A549 (cell line): ENCODE measurements around the gene GCNT2. TPM values are rescaled to one million over a fixed set of nuclear protein-coding genes. Genes with fewer than 3 reads are reported as not detected.

Source experiments
- ATAC-seq, 2 experiments: fragments of 200-7000 bp in 1 of 2; fragments of >200 bp in 1 of 2; cut with Nextera tagmentation in 1 of 2; cut with Tn5 transposase in 1 of 2; 3 replicates each; pipeline versions ENCODE4 v1.8.0 to v1.9.1; 2018 to 2020; ENCODE audit warnings: mild to moderate bottlenecking in 1 of 2, moderate library complexity in 1 of 2
- CTCF ChIA-PET: fragments of 300-600 bp; sonication (Branson Sonifier 250); formaldehyde crosslinking; extraction: SDS; loops from one replicate; lab custom pipeline; 2021; ENCODE audit warnings: antibody characterized with exemption, inconsistent platforms; lab: Yijun Ruan, JAX
- POLR2A ChIA-PET: fragments of 350-600 bp; formaldehyde crosslinking; extraction: SDS; loops from one replicate; lab custom pipeline; 2021; ENCODE audit warnings: antibody characterized with exemption, inconsistent platforms; lab: Yijun Ruan, JAX
- DNase-seq, 2 experiments: peaks; one replicate each; pipeline versions ENCODE4 v3.0.0 to v3.0.0-alpha.2; 2011 to 2016; ENCODE audit warnings: low read depth in 1 of 2, low spot score in 1 of 2
- FAIRE-seq: peaks from 2 replicates; lab custom pipeline; 2011; peaks lifted over from hg19 to GRCh38; lab: Jason Lieb, UNC
- H3K27ac ChIP-seq, 2 experiments: fragments of >200 bp; sonication (Bioruptor Twin); formaldehyde crosslinking; 3 replicates each; pipeline ENCODE4 v1.5.1; 2016 to 2017
- H3K4me1 ChIP-seq: fragments of >200 bp; sonication (Bioruptor Twin); formaldehyde crosslinking; 3 replicates; pipeline ENCODE4 v1.6.1; 2016
- H3K4me2 ChIP-seq: fragments of >200 bp; sonication (Bioruptor Twin); formaldehyde crosslinking; 3 replicates; pipeline ENCODE4 v1.6.1; 2016
- H3K4me3 ChIP-seq: fragments of >200 bp; sonication (Bioruptor Twin); formaldehyde crosslinking; 3 replicates; pipeline ENCODE4 v1.5.1; 2016
- H3K9me3 ChIP-seq: fragments of >200 bp; sonication (Bioruptor Twin); formaldehyde crosslinking; 3 replicates; pipeline ENCODE4 v1.6.1; 2016
- ATOH8 ChIP-seq: fragments of 250-450 bp; sonication (Bioruptor Pico); IDR thresholded peaks from 2 replicates; pipeline ENCODE4 v1.5.0; 2020; ENCODE audit warnings: low read depth, mild to moderate bottlenecking, moderate library complexity
- CBX2 ChIP-seq: fragments of 200-600 bp; sonication (generic); IDR thresholded peaks from 2 replicates; pipeline ENCODE4 v1.6.1; 2016; ENCODE audit warnings: low read depth, mild to moderate bottlenecking, borderline replicate concordance
- CHD2 ChIP-seq: fragments of 150-350 bp; IDR thresholded peaks from 2 replicates; pipeline ENCODE4 v1.6.1; 2014; ENCODE audit warnings: low read length; ENCODE audit not compliant: partially characterized antibody
- CTCF ChIP-seq: fragments of >200 bp; sonication (Bioruptor Twin); formaldehyde crosslinking; IDR thresholded peaks from 3 replicates; pipeline ENCODE4 v1.5.1; 2016
- E2F6 ChIP-seq: IDR thresholded peaks from 2 replicates; pipeline ENCODE4 v1.6.1; 2012; ENCODE audit warnings: low read depth, borderline replicate concordance
- EHMT2 ChIP-seq: fragments of 200-600 bp; sonication (generic); IDR thresholded peaks from 2 replicates; pipeline ENCODE4 v1.6.1; 2016; ENCODE audit warnings: antibody characterized with exemption, low read depth, mild to moderate bottlenecking, moderate library complexity
- EP300 ChIP-seq, 2 experiments: fragments of >200 bp; sonication (Bioruptor Twin); formaldehyde crosslinking; IDR thresholded peaks; 2 replicates in 1 of 2; 3 replicates in 1 of 2; pipeline ENCODE4 v1.6.1; 2016 to 2017
- ESRRA ChIP-seq: fragments of 150-350 bp; IDR thresholded peaks from 2 replicates; pipeline ENCODE4 v1.6.1; 2014; ENCODE audit warnings: mild to moderate bottlenecking, low read length, borderline replicate concordance
- FOSB ChIP-seq: fragments of 250-450 bp; sonication (Bioruptor Pico); IDR thresholded peaks from 2 replicates; pipeline ENCODE4 v1.5.0; 2020; ENCODE audit warnings: mild to moderate bottlenecking, moderate library complexity
- FOXS1 ChIP-seq: fragments of 250-450 bp; sonication (Bioruptor Pico); IDR thresholded peaks from 2 replicates; pipeline ENCODE4 v1.5.0; 2020; ENCODE audit warnings: mild to moderate bottlenecking, moderate library complexity
- HDAC2 ChIP-seq: fragments of 200-600 bp; sonication (generic); IDR thresholded peaks from 2 replicates; pipeline ENCODE4 v1.6.1; 2016
- HOXA7 ChIP-seq: fragments of 250-450 bp; sonication (Bioruptor Pico); IDR thresholded peaks from 2 replicates; pipeline ENCODE4 v1.5.0; 2020; ENCODE audit warnings: mild to moderate bottlenecking, moderate library complexity
- HOXB13 ChIP-seq: fragments of 250-450 bp; sonication (Bioruptor Pico); IDR thresholded peaks from 2 replicates; pipeline ENCODE4 v1.5.0; 2020; ENCODE audit warnings: low read depth, mild to moderate bottlenecking, moderate library complexity
- JUNB ChIP-seq: fragments of >200 bp; sonication (Bioruptor Twin); formaldehyde crosslinking; IDR thresholded peaks from 2 replicates; pipeline ENCODE4 v1.6.1; 2016
- KDM5A ChIP-seq: fragments of 200-600 bp; sonication (generic); IDR thresholded peaks from 2 replicates; pipeline ENCODE4 v1.6.1; 2016; ENCODE audit warnings: antibody characterized with exemption, mild to moderate bottlenecking
- MAFK ChIP-seq: fragments of 450-650 bp; IDR thresholded peaks from 2 replicates; pipeline ENCODE4 v1.6.1; 2014; ENCODE audit not compliant: partially characterized antibody
- MAZ ChIP-seq: fragments of 150-350 bp; IDR thresholded peaks from 2 replicates; pipeline ENCODE4 v1.6.1; 2014; ENCODE audit warnings: antibody characterized with exemption, low read depth, low read length, borderline replicate concordance
- MYC ChIP-seq: IDR thresholded peaks from 2 replicates; pipeline ENCODE4 v1.6.1; 2012; ENCODE audit warnings: mild to moderate bottlenecking, inconsistent platforms, low read length, improper control_type of control experiment, borderline replicate concordance
- RAD21 ChIP-seq, 2 experiments: fragments of >200 bp in 1 of 2; sonication (Bioruptor Twin) in 1 of 2; formaldehyde crosslinking in 1 of 2; IDR thresholded peaks in 1 of 2; conservative IDR thresholded peaks in 1 of 2; 2 replicates in 1 of 2; 3 replicates in 1 of 2; pipeline ENCODE4 v1.6.1; 2012 to 2018; ENCODE audit warnings: inconsistent platforms in 1 of 2
- REST ChIP-seq: fragments of 200-600 bp; sonication (generic); IDR thresholded peaks from 2 replicates; pipeline ENCODE4 v1.6.1; 2016; ENCODE audit warnings: antibody characterized with exemption, mild to moderate bottlenecking, moderate library complexity
- SREBF2 ChIP-seq: fragments of 450-650 bp; IDR thresholded peaks from 2 replicates; pipeline ENCODE4 v1.6.1; 2014; ENCODE audit warnings: mild to moderate bottlenecking, moderate library complexity
- TFCP2L1 ChIP-seq: fragments of 250-450 bp; sonication (Bioruptor Pico); IDR thresholded peaks from 2 replicates; pipeline ENCODE4 v1.5.0; 2021; ENCODE audit warnings: mild to moderate bottlenecking
- USF2 ChIP-seq: fragments of 450-650 bp; IDR thresholded peaks from 2 replicates; pipeline ENCODE4 v1.6.1; 2014; ENCODE audit warnings: antibody characterized with exemption
- ZNF302 ChIP-seq: fragments of 250-450 bp; sonication (Bioruptor Pico); IDR thresholded peaks from 2 replicates; pipeline ENCODE4 v1.9.0; 2021; ENCODE audit warnings: inconsistent platforms, mild to moderate bottlenecking, moderate library complexity
- WGBS: methylation state at CpG from one replicate; pipeline ENCODE4 v1.1.6; 2017; ENCODE audit errors: missing lambda C conversion rate; 5-methylcytosine and 5-hydroxymethylcytosine counted together
- polyA plus RNA-seq, 4 experiments: library from polyadenylated mRNA; depleted of rRNA in 3 of 4; stranded (reverse); fragments of >200 nt; fragmentation: RNase III in 1 of 4; extraction: RNeasy Plus Mini Kit Qiagen cat#74134 plus additional on column Dnase treatment in 1 of 4; gene quantifications; 2 replicates in 3 of 4; 3 replicates in 1 of 4; pipeline ENCODE4 v1.2.3, GENCODE V29; 2011 to 2017
- TF ChIP-seq, protein P1 (sequence below): IDR thresholded peaks from 2 replicates; pipeline ENCODE4 v1.6.1; 2012

GCNT2 gene
- polyA plus RNA-seq, 2 of the 4 experiments (the other 2 are of a cell fraction): 19.4 to 24.3 TPM

DNA sequence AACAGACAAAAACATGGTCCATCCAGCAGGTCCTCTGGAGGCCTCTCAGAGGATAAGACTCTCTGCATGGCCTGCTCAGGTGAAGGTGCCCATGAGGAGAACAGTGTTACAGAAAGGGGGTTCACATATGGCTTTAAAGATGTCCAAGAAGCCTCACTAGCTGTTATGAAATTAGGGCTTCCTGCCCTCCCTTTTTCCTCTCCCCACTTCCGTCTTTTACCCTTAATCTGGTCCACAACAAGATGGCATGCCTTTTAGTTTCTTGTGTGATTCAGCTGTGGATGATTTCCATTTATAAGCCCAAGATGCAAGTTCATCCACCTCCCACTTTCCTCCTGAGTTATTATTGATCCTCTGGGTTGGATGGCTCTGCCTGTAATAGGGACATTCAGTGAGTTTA is 14.0 kb downstream of the GCNT2 start:
- ChIA-PET CTCF (interaction anchor here (2.9 kb wide), 1 partner anchor 24 kb away, joined by 8 read pairs; no protein-coding TSS in a partner anchor), POLR2A (no interaction called here)
- Histone ChIP-seq H3K4me3 (no peak overlapping the region), H3K4me2 (no peak overlapping the region), H3K4me1 (peaks cover 16% of the 10 kb centered on the region; the same call in 2 of the 3 replicates), H3K9me3 (no peaks in the 10 kb centered on the region), H3K27ac (no peak overlapping the region)
- TF ChIP-seq RAD21 (conservative IDR thresholded peaks at IDR 0.05 in 1 of 2, IDR thresholded peaks at IDR 0.05 in 1 of 2) (no peak), E2F6 (no peak), FOSB (CRISPR knock-in tag) (no peak), EP300 (IDR thresholded peaks at IDR 0.05) (no peak), USF2 (no peak), HDAC2 (no peak), CTCF (no peak), JUNB (no peak), ATOH8 (CRISPR knock-in tag) (no peak), KDM5A (no peak), MAZ (no peak)
- ATAC-seq (no peak), DNase-seq (no peak), FAIRE-seq (no peak)
- WGBS: 89% methylated on average over 1 of the region's 1 CpG

DNA sequence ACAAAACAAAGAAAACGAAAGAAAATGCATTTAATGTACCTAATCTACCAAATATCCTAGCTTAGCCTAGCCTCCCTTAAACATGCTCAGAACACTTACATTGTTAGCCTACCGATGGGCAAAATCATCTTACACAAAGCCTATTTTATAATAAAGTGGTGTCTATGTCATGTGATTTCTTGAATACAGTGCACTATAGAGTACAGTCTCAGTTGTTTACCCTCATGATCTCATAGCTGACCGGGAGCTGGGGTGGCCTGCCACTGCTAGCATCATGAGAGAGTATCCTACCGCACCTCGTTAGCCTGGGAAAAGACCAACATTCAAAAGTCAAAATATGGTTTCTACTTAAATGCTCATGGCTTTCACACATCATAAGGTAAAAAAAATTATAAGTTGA is 16.6 kb downstream of the GCNT2 start:
- FAIRE-seq: no peak
- POLR2A ChIA-PET: no interaction called here
- CTCF ChIA-PET: no interaction called here

DNA sequence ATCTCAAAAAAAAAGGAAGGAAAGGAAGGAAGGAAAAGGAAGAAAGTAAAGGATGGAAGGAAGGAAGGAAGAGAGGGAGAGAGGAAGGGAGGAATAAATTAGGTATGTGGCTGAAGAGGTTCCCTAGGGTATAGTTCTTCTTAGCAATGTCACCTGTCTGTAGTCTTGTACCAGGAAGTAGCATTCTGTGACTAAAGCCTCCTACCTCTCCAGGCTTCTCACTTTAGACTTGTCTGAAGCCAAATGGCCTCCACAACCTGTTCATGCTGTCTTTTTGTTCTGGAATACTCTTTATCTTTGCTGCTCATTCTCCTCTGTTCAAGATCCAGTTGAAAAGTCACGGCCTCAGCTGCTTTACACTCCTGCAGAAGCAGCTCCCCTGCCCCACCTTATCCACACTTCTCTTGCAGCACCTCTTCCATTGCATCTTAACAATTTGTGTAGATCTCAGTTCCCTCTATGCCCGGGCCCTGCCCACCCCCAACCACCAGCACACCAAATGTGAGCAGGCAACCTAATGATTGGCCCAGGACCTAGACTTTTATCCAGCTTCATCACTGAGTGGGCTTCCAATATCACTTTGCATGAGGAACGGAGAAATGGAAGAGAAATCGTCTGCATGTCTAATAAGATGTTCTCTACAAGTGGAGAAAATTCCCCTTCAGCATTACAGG is 19.1 kb downstream of the GCNT2 start:
- Histone ChIP-seq H3K4me1 (no peaks in the 10 kb centered on the region), H3K27ac (no peak overlapping the region), H3K4me3 (no peak overlapping the region), H3K4me2 (no peak overlapping the region), H3K9me3 (no peaks in the 10 kb centered on the region)
- 92% methylated on average over 3 of the region's 4 CpGs for WGBS
- TF ChIP-seq HOXA7 (no peak), REST (no peak)
- ChIA-PET CTCF (interaction anchor here (1.5 kb wide), 1 partner anchor 11 kb away, joined by 3 read pairs; no protein-coding TSS in a partner anchor), POLR2A (no interaction called here)
- DNase-seq: no peak
- ATAC-seq: no peak
- FAIRE-seq: no peak

More for the DNA sequence above, 16.6 kb downstream of the GCNT2 start:
- Histone ChIP-seq H3K27ac (no peak overlapping the region), H3K4me3 (no peak overlapping the region), H3K9me3 (no peaks in the 10 kb centered on the region), H3K4me2 (no peak overlapping the region), H3K4me1 (no peaks in the 10 kb centered on the region)
- 91% methylated on average over 5 of the region's 5 CpGs for WGBS
- no peak for TF ChIP-seq EHMT2
- no peak for TF ChIP-seq CHD2
- TF ChIP-seq MAFK: no peak
- no peak for TF ChIP-seq ESRRA
- TF ChIP-seq MYC: no peak
- no peak for TF ChIP-seq FOXS1 (CRISPR knock-in tag)
- TF ChIP-seq ZNF302 (CRISPR knock-in tag): no peak
- TF ChIP-seq MAZ: no peak
- no peak for TF ChIP-seq HOXB13 (CRISPR knock-in tag)
- TF ChIP-seq CBX2: no peak
- no peak for TF ChIP-seq SREBF2
- TF ChIP-seq TFCP2L1 (CRISPR knock-in tag): no peak
- TF ChIP-seq, protein P1, sequence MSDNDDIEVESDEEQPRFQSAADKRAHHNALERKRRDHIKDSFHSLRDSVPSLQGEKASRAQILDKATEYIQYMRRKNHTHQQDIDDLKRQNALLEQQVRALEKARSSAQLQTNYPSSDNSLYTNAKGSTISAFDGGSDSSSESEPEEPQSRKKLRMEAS: no peak
- DNase-seq (no peak), ATAC-seq (no peak)
